ENCODE data around the gene ISY1.

- TF ChIP-seq, protein P1, sequence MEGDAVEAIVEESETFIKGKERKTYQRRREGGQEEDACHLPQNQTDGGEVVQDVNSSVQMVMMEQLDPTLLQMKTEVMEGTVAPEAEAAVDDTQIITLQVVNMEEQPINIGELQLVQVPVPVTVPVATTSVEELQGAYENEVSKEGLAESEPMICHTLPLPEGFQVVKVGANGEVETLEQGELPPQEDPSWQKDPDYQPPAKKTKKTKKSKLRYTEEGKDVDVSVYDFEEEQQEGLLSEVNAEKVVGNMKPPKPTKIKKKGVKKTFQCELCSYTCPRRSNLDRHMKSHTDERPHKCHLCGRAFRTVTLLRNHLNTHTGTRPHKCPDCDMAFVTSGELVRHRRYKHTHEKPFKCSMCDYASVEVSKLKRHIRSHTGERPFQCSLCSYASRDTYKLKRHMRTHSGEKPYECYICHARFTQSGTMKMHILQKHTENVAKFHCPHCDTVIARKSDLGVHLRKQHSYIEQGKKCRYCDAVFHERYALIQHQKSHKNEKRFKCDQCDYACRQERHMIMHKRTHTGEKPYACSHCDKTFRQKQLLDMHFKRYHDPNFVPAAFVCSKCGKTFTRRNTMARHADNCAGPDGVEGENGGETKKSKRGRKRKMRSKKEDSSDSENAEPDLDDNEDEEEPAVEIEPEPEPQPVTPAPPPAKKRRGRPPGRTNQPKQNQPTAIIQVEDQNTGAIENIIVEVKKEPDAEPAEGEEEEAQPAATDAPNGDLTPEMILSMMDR (IDR thresholded peaks at IDR 0.05): no peak
- TF ChIP-seq NR3C1 (IDR thresholded peaks at IDR 0.05) (no peak), RNF2 (IDR thresholded peaks at IDR 0.05; ENCODE audit: borderline replicate concordance, low read depth) (no peak)
Observed at GRCh38 chr3:129183569-129184395, 22.9 kb upstream of the ISY1 start, which contains the start of gene CNBP.
